ENCODE measurements around the gene ITFG2.

The ITFG2 gene

DNA sequence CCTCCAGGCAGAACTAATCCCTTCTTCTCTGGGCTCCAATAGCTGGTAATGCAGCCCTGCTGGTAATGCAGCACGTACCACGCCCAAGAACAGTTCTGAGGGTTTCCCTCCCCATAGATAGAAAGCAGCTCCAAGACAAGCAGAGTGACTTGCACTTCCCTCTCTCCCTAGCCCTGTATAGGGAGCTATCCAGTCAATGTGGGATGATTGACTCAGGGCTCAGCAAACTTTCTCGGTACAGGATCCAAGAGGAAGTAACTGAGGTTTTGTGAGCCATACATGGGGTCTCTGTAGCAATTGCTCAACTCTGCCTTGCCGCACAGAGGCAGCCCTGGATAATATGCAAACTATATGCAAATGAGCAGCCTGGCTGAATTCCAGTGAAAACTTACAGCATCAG, 33.2 kb upstream of the ITFG2 start:
- TF ChIP-seq, protein P1, sequence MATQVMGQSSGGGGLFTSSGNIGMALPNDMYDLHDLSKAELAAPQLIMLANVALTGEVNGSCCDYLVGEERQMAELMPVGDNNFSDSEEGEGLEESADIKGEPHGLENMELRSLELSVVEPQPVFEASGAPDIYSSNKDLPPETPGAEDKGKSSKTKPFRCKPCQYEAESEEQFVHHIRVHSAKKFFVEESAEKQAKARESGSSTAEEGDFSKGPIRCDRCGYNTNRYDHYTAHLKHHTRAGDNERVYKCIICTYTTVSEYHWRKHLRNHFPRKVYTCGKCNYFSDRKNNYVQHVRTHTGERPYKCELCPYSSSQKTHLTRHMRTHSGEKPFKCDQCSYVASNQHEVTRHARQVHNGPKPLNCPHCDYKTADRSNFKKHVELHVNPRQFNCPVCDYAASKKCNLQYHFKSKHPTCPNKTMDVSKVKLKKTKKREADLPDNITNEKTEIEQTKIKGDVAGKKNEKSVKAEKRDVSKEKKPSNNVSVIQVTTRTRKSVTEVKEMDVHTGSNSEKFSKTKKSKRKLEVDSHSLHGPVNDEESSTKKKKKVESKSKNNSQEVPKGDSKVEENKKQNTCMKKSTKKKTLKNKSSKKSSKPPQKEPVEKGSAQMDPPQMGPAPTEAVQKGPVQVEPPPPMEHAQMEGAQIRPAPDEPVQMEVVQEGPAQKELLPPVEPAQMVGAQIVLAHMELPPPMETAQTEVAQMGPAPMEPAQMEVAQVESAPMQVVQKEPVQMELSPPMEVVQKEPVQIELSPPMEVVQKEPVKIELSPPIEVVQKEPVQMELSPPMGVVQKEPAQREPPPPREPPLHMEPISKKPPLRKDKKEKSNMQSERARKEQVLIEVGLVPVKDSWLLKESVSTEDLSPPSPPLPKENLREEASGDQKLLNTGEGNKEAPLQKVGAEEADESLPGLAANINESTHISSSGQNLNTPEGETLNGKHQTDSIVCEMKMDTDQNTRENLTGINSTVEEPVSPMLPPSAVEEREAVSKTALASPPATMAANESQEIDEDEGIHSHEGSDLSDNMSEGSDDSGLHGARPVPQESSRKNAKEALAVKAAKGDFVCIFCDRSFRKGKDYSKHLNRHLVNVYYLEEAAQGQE (IDR thresholded peaks at IDR 0.05; ENCODE audit: low read depth): no peak
- no peak for TF ChIP-seq TCF12 (IDR thresholded peaks at IDR 0.05; ENCODE audit: low read depth)
- TF ChIP-seq, protein P2, sequence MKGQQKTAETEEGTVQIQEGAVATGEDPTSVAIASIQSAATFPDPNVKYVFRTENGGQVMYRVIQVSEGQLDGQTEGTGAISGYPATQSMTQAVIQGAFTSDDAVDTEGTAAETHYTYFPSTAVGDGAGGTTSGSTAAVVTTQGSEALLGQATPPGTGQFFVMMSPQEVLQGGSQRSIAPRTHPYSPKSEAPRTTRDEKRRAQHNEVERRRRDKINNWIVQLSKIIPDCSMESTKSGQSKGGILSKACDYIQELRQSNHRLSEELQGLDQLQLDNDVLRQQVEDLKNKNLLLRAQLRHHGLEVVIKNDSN (IDR thresholded peaks at IDR 0.05): no peak
- TF ChIP-seq CEBPB (IDR thresholded peaks at IDR 0.05): no peak
- no peak for TF ChIP-seq CREB1 (IDR thresholded peaks at IDR 0.05; ENCODE audit: low read depth)
- TF ChIP-seq FOXM1 (IDR thresholded peaks at IDR 0.05; ENCODE audit: borderline replicate concordance, low read depth): no peak
- no peak for TF ChIP-seq EP300 (IDR thresholded peaks at IDR 0.05; ENCODE audit: borderline replicate concordance)
- no peak for TF ChIP-seq NFIC (IDR thresholded peaks at IDR 0.05)
- TF ChIP-seq, protein P3, sequence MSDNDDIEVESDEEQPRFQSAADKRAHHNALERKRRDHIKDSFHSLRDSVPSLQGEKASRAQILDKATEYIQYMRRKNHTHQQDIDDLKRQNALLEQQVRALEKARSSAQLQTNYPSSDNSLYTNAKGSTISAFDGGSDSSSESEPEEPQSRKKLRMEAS (IDR thresholded peaks at IDR 0.05): no peak
- no peak for TF ChIP-seq TEAD4 (IDR thresholded peaks at IDR 0.05)
- TF ChIP-seq TAF1 (IDR thresholded peaks at IDR 0.05; ENCODE audit: low read depth): no peak
- no peak for TF ChIP-seq YY1 (IDR thresholded peaks at IDR 0.05; ENCODE audit: low read depth)
- TF ChIP-seq ZBTB7A (IDR thresholded peaks at IDR 0.05; ENCODE audit: low read depth): no peak
- TF ChIP-seq RAD21 (IDR thresholded peaks at IDR 0.05; ENCODE audit: low read depth): no peak
- no peak for TF ChIP-seq EGR1 (IDR thresholded peaks at IDR 0.05)

DNA sequence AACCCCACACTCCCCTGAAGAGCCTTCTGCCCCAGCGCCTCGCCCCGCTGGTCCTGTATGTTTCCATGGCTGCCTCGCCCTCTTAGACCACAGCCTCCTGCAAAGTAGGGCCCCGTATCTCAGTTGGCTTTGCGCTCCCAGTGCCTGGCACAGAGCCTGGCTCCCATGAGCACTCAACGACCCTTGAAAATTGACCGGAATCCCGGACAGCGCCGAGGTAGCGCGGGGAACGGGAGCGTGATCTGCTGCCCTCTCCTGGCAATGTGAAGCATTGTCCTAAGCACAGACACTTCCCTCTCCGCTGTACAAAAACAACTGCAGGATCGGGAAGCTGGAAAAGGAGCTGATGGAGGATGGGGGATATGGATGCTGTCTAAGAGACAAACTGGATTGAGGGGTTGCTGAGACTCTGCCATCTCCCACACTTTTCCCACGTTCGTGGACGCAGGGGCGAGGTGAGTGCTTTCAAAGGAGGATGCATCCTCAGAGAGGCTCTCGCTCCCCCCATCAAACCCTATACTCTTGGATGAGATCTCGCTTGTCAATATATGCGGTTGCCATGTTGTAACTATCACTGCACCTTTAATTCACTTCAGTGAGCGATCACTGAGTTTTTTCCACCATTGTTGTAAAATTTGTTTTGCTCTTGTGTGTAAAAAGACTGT, 28.4 kb upstream of the ITFG2 start:
- TF ChIP-seq CREB1 (IDR thresholded peaks at IDR 0.05; ENCODE audit: low read depth): no peak
- TF ChIP-seq RAD21 (IDR thresholded peaks at IDR 0.05; ENCODE audit: low read depth): peak; percentile 84
- no peak for TF ChIP-seq EGR1 (IDR thresholded peaks at IDR 0.05)
- TF ChIP-seq, protein P1 (IDR thresholded peaks at IDR 0.05; ENCODE audit: low read depth): peak; percentile 43; the same call in 1 of the 2 replicates
- no peak for TF ChIP-seq YY1 (IDR thresholded peaks at IDR 0.05; ENCODE audit: low read depth)
- TF ChIP-seq EP300 (IDR thresholded peaks at IDR 0.05; ENCODE audit: borderline replicate concordance): no peak

DNA sequence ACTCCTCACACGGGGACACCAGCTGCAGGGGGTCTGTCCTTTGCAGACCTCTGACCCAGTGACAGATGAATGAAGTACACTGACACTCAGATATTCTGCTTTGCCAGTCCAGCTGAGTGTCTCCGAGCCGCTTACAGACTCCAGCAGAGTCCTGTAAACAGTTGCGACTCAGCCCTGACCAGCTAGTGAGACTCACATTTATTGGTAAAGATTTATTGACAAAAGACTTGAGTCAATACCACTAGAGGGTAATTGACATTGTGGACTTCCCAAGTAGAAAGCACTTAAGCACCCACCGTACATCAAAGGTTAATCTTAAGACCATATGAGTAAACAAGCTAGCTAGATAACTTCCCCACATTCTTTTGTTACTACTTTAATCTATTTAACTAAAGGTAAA, 27.5 kb upstream of the ITFG2 start:
- TF ChIP-seq RAD21 (IDR thresholded peaks at IDR 0.05; ENCODE audit: low read depth): no peak
- no peak for TF ChIP-seq TEAD4 (IDR thresholded peaks at IDR 0.05)
- no peak for TF ChIP-seq NFIC (IDR thresholded peaks at IDR 0.05)
- no peak for TF ChIP-seq EP300 (IDR thresholded peaks at IDR 0.05; ENCODE audit: borderline replicate concordance)
- no peak for TF ChIP-seq ZBTB7A (IDR thresholded peaks at IDR 0.05; ENCODE audit: low read depth)
- TF ChIP-seq EGR1 (IDR thresholded peaks at IDR 0.05): no peak

DNA sequence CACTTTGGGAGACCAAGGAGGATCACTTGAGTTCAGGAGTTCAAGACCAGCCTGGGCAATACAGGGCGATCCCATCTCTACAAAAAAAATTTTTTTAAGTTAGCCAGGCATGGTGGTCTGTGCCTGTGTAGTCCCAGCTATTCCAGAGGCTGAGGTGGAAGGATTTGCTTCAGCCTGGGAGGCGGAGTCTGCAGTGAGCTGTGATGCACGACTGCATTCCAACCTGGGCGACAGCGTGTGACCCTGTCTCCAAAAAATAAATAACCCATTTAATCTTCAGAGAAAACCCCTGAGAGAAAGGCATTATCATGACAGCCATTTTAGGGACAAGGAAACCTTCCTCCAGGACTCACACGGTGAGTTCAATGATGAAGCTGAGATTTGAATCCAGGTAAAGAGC, 21.4 kb upstream of the ITFG2 start:
- TF ChIP-seq ZBTB7A (IDR thresholded peaks at IDR 0.05; ENCODE audit: low read depth) (no peak), EGR1 (IDR thresholded peaks at IDR 0.05) (no peak), NFIC (IDR thresholded peaks at IDR 0.05) (no peak), CEBPB (IDR thresholded peaks at IDR 0.05) (no peak), TAF1 (IDR thresholded peaks at IDR 0.05; ENCODE audit: low read depth) (no peak), CREB1 (IDR thresholded peaks at IDR 0.05; ENCODE audit: low read depth) (no peak), RAD21 (IDR thresholded peaks at IDR 0.05; ENCODE audit: low read depth) (no peak), TCF12 (IDR thresholded peaks at IDR 0.05; ENCODE audit: low read depth) (no peak)
- TF ChIP-seq, protein P3 (IDR thresholded peaks at IDR 0.05): no peak
- TF ChIP-seq, protein P2 (IDR thresholded peaks at IDR 0.05): no peak

DNA sequence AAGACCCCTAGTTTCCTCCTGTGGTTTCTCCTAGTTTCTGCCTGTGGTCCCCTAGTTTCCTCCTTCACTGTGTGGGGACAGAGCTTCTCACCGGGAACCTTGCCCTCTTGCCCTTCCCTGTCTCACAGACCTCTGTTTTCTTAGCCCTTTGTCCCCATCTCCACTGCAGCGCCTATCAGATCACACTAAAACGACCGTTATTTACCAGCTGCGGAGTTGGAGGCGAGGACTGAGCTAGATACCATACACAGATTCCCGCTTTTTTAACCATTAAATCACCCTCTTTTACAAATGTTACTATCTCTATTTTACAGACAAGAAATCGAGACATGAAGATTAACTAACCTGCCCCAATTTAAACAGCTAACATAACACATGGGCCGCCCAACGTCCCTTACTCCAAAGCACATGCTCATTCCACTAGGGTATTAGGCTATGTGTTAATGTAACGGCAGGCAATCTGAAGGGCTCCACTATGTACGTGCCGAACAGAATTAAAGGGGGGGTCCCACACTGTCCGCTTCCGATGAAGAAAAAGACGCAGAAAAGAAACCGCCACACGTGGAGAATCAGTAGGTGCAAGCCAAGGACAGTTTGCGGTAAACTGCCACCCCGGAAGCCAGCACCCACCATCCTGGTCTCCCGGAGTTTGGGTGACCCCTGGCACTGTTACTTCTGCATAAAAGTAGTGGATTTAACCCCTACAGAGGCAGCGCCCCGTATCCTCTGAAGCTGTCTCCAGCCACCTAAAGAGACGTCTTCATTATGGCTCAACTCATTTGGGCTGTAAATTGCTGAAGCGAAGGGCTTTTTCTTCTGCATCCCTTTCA, 19.6 kb upstream of the ITFG2 start:
- TF ChIP-seq CREB1 (IDR thresholded peaks at IDR 0.05; ENCODE audit: low read depth): no peak
- TF ChIP-seq RAD21 (IDR thresholded peaks at IDR 0.05; ENCODE audit: low read depth): no peak
- no peak for TF ChIP-seq EGR1 (IDR thresholded peaks at IDR 0.05)
- TF ChIP-seq, protein P2 (IDR thresholded peaks at IDR 0.05): no peak
- no peak for TF ChIP-seq FOXM1 (IDR thresholded peaks at IDR 0.05; ENCODE audit: borderline replicate concordance, low read depth)
- TF ChIP-seq, protein P1 (IDR thresholded peaks at IDR 0.05; ENCODE audit: low read depth): no peak
- TF ChIP-seq ZBTB7A (IDR thresholded peaks at IDR 0.05; ENCODE audit: low read depth): no peak
